ENCODE results near the gene NPR2. TPM values are rescaled to one million over a fixed set of nuclear protein-coding genes. Genes with fewer than 3 reads are reported as not detected.

Gene NPR2
- polyA plus RNA-seq, 3 donors = 0.48 TPM; not detected in 2

GRCh38 chr9:35758475-35759050 lies 32.8 kb upstream of the NPR2 start:
- DNase-seq = no peak
- no peak overlapping the region for H3K4me2 ChIP-seq (replicated peaks; ENCODE audit: extremely low read depth, low read length, poor library complexity, severe bottlenecking)
- WGBS (ENCODE audit: insufficient coverage) = 5% methylated on average over 2 of the region's 3 CpGs
- peaks cover 39% of the 10 kb centered on the region for H3K4me1 Mint-ChIP-seq
- H3K79me2 ChIP-seq (ENCODE audit: insufficient read depth, low read length) = no peaks in the 10 kb centered on the region
- H4K20me1 ChIP-seq (ENCODE audit: insufficient read depth, low read length) = no peaks in the 10 kb centered on the region
- no peaks in the 10 kb centered on the region for H3K9me3 ChIP-seq (replicated peaks in 1 of 2; ENCODE audit: control insufficient read depth in 1 of 2, insufficient read depth in 1 of 2, low read length in 2 of 2)
- peaks cover 0 to 3% (median 0%) of the 10 kb centered on the region in 7 donors for H3K9me3 Mint-ChIP-seq
- peaks cover 12 to 19% of the 10 kb centered on the region in 2 donors for H3K36me3 Mint-ChIP-seq
- H3K27ac Mint-ChIP-seq = peak overlapping the region in 2 of 7 donors; percentile 37 to 57
- peaks cover 6 to 17% of the 10 kb centered on the region in 2 donors for H3K36me3 ChIP-seq (replicated peaks in 1 of 2; ENCODE audit: control insufficient read depth in 1 of 2, insufficient read depth in 2 of 2, low read length in 2 of 2)
- no peak overlapping the region for H3K4me3 ChIP-seq (replicated peaks in 1 of 3; ENCODE audit: low read depth in 2 of 3, low read length in 3 of 3)
- no peaks in the 10 kb centered on the region for H3K27me3 ChIP-seq (ENCODE audit: control insufficient read depth in 2 of 2, insufficient read depth in 2 of 2, low read length in 2 of 2)
- no peak for TF ChIP-seq CTCF (IDR thresholded peaks at IDR 0.05)
- H3K9ac ChIP-seq (ENCODE audit: insufficient read depth, low read length, poor library complexity, severe bottlenecking) = no peak overlapping the region
- peak overlapping the region in 1 of 2 donors; percentile 40 for H3K4me3 Mint-ChIP-seq
- no peak overlapping the region for H2AFZ ChIP-seq (ENCODE audit: insufficient read depth, low read depth, low read length, poor library complexity, severe bottlenecking)
- peaks cover 1 to 4% (median 2%) of the 10 kb centered on the region in 3 donors for H3K27me3 Mint-ChIP-seq (ENCODE audit: low read depth in 3 of 3)
- intact Hi-C loops (cut with micrococcal nuclease) = no loop called here
- H3K4me1 ChIP-seq (ENCODE audit: control insufficient read depth in 1 of 2, insufficient read depth in 2 of 2, low read length in 2 of 2) = peaks cover 24 to 31% of the 10 kb centered on the region in 2 donors
- no peak overlapping the region for H3K27ac ChIP-seq (ENCODE audit: low read depth in 1 of 2, low read length in 2 of 2)

GRCh38 chr9:35759795-35760194 lies 31.6 kb upstream of the NPR2 start:
- Histone ChIP-seq H3K4me1 (ENCODE audit: control insufficient read depth in 1 of 2, insufficient read depth in 2 of 2, low read length in 2 of 2) (peaks cover 24 to 31% of the 10 kb centered on the region in 2 donors), H3K27ac (ENCODE audit: low read depth in 1 of 2, low read length in 2 of 2) (no peak overlapping the region), H3K4me2 (replicated peaks; ENCODE audit: extremely low read depth, low read length, poor library complexity, severe bottlenecking) (no peak overlapping the region), H2AFZ (ENCODE audit: insufficient read depth, low read depth, low read length, poor library complexity, severe bottlenecking) (no peak overlapping the region), H3K9me3 (replicated peaks in 1 of 2; ENCODE audit: control insufficient read depth in 1 of 2, insufficient read depth in 1 of 2, low read length in 2 of 2) (no peaks in the 10 kb centered on the region), H3K9ac (ENCODE audit: insufficient read depth, low read length, poor library complexity, severe bottlenecking) (no peak overlapping the region), H3K27me3 (ENCODE audit: control insufficient read depth in 2 of 2, insufficient read depth in 2 of 2, low read length in 2 of 2) (no peaks in the 10 kb centered on the region), H4K20me1 (ENCODE audit: insufficient read depth, low read length) (no peaks in the 10 kb centered on the region), H3K36me3 (replicated peaks in 1 of 2; ENCODE audit: control insufficient read depth in 1 of 2, insufficient read depth in 2 of 2, low read length in 2 of 2) (peaks cover 0 to 4% of the 10 kb centered on the region in 2 donors), H3K79me2 (ENCODE audit: insufficient read depth, low read length) (no peaks in the 10 kb centered on the region), H3K4me3 (replicated peaks in 1 of 3; ENCODE audit: low read depth in 2 of 3, low read length in 3 of 3) (no peak overlapping the region)
- 100% methylated on average over 3 of the region's 4 CpGs for WGBS (ENCODE audit: insufficient coverage)
- peaks cover 2 to 10% of the 10 kb centered on the region in 2 donors for H3K36me3 Mint-ChIP-seq
- DNase-seq = no peak
- H3K4me1 Mint-ChIP-seq = peaks cover 39% of the 10 kb centered on the region
- peaks cover 0 to 3% (median 3%) of the 10 kb centered on the region in 7 donors for H3K9me3 Mint-ChIP-seq
- TF ChIP-seq CTCF (IDR thresholded peaks at IDR 0.05) = no peak
- H3K4me3 Mint-ChIP-seq = no peak overlapping the region
- H3K27ac Mint-ChIP-seq = no peak overlapping the region
- intact Hi-C loops (cut with micrococcal nuclease) = no loop called here
- peaks cover 1 to 4% (median 2%) of the 10 kb centered on the region in 3 donors for H3K27me3 Mint-ChIP-seq (ENCODE audit: low read depth in 3 of 3)

All from CD14-positive monocyte (primary cell).